ENCODE results near the gene NBPF26.
"Not testable (repeated sequence)": the region's sequence is repeated elsewhere in the genome, so short reads cannot be mapped to it uniquely, and the experiment has no call there.

Gene NBPF26

GRCh38 chr1:120881934-120882333, 158.2 kb downstream of the NBPF26 start:
- H3K4me3 ChIP-seq (ENCODE audit: insufficient read depth in 1 of 2, low read depth in 1 of 2, low read length in 2 of 2); H3K14ac ChIP-seq (ENCODE audit: low read length in 2 of 2); H3K27ac ChIP-seq (ENCODE audit: low read length, poor library complexity, severe bottlenecking); H4K91ac ChIP-seq (ENCODE audit: low read length); H3K4ac ChIP-seq (ENCODE audit: low read depth in 1 of 2, low read length in 2 of 2); H3K18ac ChIP-seq (ENCODE audit: low read depth in 1 of 2, low read length in 2 of 2); H3K9ac ChIP-seq (ENCODE audit: low read length); H3K27me3 ChIP-seq (ENCODE audit: control insufficient read depth in 1 of 2, insufficient read depth in 1 of 2, low read length in 2 of 2); H2AK5ac ChIP-seq (ENCODE audit: low read length, severe bottlenecking); H2AFZ ChIP-seq (ENCODE audit: low read depth, low read length); H2BK12ac ChIP-seq (ENCODE audit: low read length in 2 of 2); H2BK5ac ChIP-seq (ENCODE audit: low read depth, low read length, poor library complexity, severe bottlenecking); H3K9me3 ChIP-seq (ENCODE audit: control insufficient read depth, low read length); H3K23ac ChIP-seq (ENCODE audit: low read length in 2 of 2); H3K36me3 ChIP-seq (ENCODE audit: control insufficient read depth in 1 of 2, insufficient read depth in 2 of 2, low read depth in 1 of 2, low read length in 2 of 2); DNase-seq; H2BK15ac ChIP-seq (ENCODE audit: low read depth, poor library complexity, severe bottlenecking); H3K4me1 ChIP-seq (ENCODE audit: control insufficient read depth, insufficient read depth, low read depth, low read length); H3K79me1 ChIP-seq (replicated peaks; ENCODE audit: low read length, poor library complexity, severe bottlenecking); H4K8ac ChIP-seq (ENCODE audit: low read length); H2BK120ac ChIP-seq (ENCODE audit: low read depth, low read length); H3K4me2 ChIP-seq (ENCODE audit: low read length, poor library complexity, severe bottlenecking): not testable (repeated sequence)

Small RNA genes within 50 kb of the gene (small RNA-seq; reads per million reads assigned to genes)
- 0.86 reads per million for gene RNVU1-19 (ENCODE audit: low read depth)

All from mesenchymal stem cell (in vitro differentiated cells and primary cell).